Stimulated activated CD8-positive, alpha-beta memory T cell treated with anti-CD3 and anti-CD28 coated beads, Interleukin-15, amount 100 ng/mL, for 1 hour (primary cell): ENCODE measurements around the gene ARID3B.
A peak's percentile ranks its signal among the peaks of the same experiment; 100 is the strongest.

Experiments used
- DNase-seq: peaks from one replicate; pipeline ENCODE4 v3.0.0-alpha.2; 2020; ENCODE audit warnings: low read depth

Gene ARID3B

GRCh38 chr15:74604983-74605794 lies 64.2 kb downstream of the ARID3B start:
- DNase-seq, result no peak

- no peak for DNase-seq
These were observed 64.8 kb downstream of the ARID3B start for GRCh38 chr15:74605795-74606150.

- no peak for DNase-seq
These were observed 67.8 kb downstream of the ARID3B start for GRCh38 chr15:74608786-74609185.

- DNase-seq, result no peak
These were observed 68.9 kb downstream of the ARID3B start for GRCh38 chr15:74609938-74610301.

GRCh38 chr15:74610302-74610951 lies 69.4 kb downstream of the ARID3B start:
- no peak for DNase-seq

GRCh38 chr15:74611341-74611740 lies 70.3 kb downstream of the ARID3B start:
- DNase-seq, result no peak

GRCh38 chr15:74611834-74612233 lies 70.8 kb downstream of the ARID3B start:
- DNase-seq, result no peak

GRCh38 chr15:74612677-74613076 lies 71.7 kb downstream of the ARID3B start:
- no peak for DNase-seq

GRCh38 chr15:74613089-74613952 lies 72.3 kb downstream of the ARID3B start:
- DNase-seq, result no peak

GRCh38 chr15:74613953-74614743 lies 73.1 kb downstream of the ARID3B start:
- no peak for DNase-seq

GRCh38 chr15:74614744-74615507 lies 73.9 kb downstream of the ARID3B start:
- DNase-seq, result peak; percentile 74

- DNase-seq, result peak; percentile 88
These were observed 74.7 kb downstream of the ARID3B start, which contains the start of gene CLK3 for GRCh38 chr15:74615508-74616365. Gene CLK3 (plus strand): TSS chr15:74615836. CDS start chr15:74619197, 3,361 bp downstream.

GRCh38 chr15:74616366-74616939 lies 75.4 kb downstream of the ARID3B start:
- peak; percentile 41 for DNase-seq

GRCh38 chr15:74616996-74617395 lies 76.0 kb downstream of the ARID3B start:
- DNase-seq, result no peak

- no peak for DNase-seq
These were observed 78.0 kb downstream of the ARID3B start for GRCh38 chr15:74618841-74619596.

GRCh38 chr15:74619916-74620635 lies 79.1 kb downstream of the ARID3B start:
- no peak for DNase-seq

- peak; percentile 54 for DNase-seq
These were observed 79.9 kb downstream of the ARID3B start for GRCh38 chr15:74620636-74621545.
